Endothelial cell of umbilical vein (primary cell): ENCODE data around the gene ITGAE.

Experiments
- EZH2 ChIP-seq: IDR thresholded peaks from 2 replicates; pipeline ENCODE4 v1.6.1; 2012; ENCODE audit warnings: borderline replicate concordance, low read depth, mild to moderate bottlenecking, moderate library complexity, low read length, inconsistent platforms; ENCODE audit not compliant: severe bottlenecking
- JUN ChIP-seq: IDR thresholded peaks from 2 replicates; pipeline ENCODE4 v1.6.1; 2011; ENCODE audit warnings: borderline replicate concordance, low read depth; ENCODE audit not compliant: insufficient read length, insufficient read depth
- MYC ChIP-seq: IDR thresholded peaks from one replicate; pipeline ENCODE4 v1.6.1; 2011; ENCODE audit warnings: mild to moderate bottlenecking, low read depth, low read length
- POLR2A ChIP-seq: IDR thresholded peaks from 2 replicates; pipeline ENCODE4 v1.6.1; 2012; ENCODE audit warnings: low read depth, mild to moderate bottlenecking, control low read depth, low read length
- POLR2AphosphoS5 ChIP-seq: IDR thresholded peaks from 2 replicates; pipeline ENCODE4 v1.6.1; 2012; ENCODE audit warnings: low read depth, mild to moderate bottlenecking, control low read depth, low read length, moderate library complexity; ENCODE audit not compliant: insufficient read depth
- TF ChIP-seq, protein P1 (sequence below), 2 donors: IDR thresholded peaks; 1 replicate in 1 of 2; 2 replicates in 1 of 2; pipeline ENCODE4 v1.5.1; 2011; ENCODE audit warnings: low read length in 2 of 2, mild to moderate bottlenecking in 2 of 2, moderate library complexity in 2 of 2, control low read depth in 1 of 2, inconsistent platforms in 1 of 2, low read depth in 1 of 2; ENCODE audit not compliant: insufficient read depth in 1 of 2; ENCODE audit errors: extremely low read depth in 1 of 2

DNA sequence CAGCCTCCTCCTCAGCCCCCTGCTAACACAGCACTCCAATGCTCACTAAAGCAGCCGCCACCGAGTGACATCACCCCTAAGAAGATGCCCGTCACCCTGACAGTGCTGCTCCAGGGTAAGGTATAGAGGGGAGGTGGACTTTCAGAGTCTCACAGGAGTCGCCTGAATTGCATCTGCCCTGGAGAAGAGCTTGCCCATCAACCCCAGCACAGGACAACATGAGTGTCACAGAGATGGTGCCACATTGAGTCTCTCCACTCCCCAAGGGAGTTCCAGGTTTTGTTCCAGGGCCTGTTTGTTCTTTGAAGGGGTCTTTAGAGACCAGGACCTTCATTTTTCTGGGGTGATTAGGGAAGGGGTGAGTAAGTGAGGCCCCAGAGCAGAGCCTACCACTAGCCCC lies 102.8 kb downstream of the ITGAE start:
- TF ChIP-seq, protein P1, sequence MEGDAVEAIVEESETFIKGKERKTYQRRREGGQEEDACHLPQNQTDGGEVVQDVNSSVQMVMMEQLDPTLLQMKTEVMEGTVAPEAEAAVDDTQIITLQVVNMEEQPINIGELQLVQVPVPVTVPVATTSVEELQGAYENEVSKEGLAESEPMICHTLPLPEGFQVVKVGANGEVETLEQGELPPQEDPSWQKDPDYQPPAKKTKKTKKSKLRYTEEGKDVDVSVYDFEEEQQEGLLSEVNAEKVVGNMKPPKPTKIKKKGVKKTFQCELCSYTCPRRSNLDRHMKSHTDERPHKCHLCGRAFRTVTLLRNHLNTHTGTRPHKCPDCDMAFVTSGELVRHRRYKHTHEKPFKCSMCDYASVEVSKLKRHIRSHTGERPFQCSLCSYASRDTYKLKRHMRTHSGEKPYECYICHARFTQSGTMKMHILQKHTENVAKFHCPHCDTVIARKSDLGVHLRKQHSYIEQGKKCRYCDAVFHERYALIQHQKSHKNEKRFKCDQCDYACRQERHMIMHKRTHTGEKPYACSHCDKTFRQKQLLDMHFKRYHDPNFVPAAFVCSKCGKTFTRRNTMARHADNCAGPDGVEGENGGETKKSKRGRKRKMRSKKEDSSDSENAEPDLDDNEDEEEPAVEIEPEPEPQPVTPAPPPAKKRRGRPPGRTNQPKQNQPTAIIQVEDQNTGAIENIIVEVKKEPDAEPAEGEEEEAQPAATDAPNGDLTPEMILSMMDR (IDR thresholded peaks at IDR 0.05; ENCODE audit: extremely low read depth in 1 of 2, insufficient read depth in 1 of 2, low read depth in 1 of 2, low read length in 2 of 2): no peak
- TF ChIP-seq POLR2AphosphoS5 (no peak), POLR2A (no peak), JUN (no peak), EZH2 (no peak), MYC (no peak)
